ENCODE data around the gene CAPN5. TPM values are rescaled to one million over a fixed set of nuclear protein-coding genes. Genes with fewer than 3 reads are reported as not detected.

CAPN5 gene
- total and polyA plus RNA-seq, 2 experiments from 2014 or later = 10.2 to 32.2 TPM

- no peak for TF ChIP-seq REST (IDR thresholded peaks at IDR 0.05; ENCODE audit: unreplicated experiment)
- Histone ChIP-seq H2AFZ (no peak overlapping the region), H3K4me2 (0 out of 2 replicates have a peak overlapping the region, but pooled peaks have one; percentile 25), H3K27ac (ENCODE audit: low read depth) (peak overlapping the region; percentile 7; the same call in 1 of the 2 replicates), H3K4me3 (no peak overlapping the region), H4K20me1 (replicated peaks; ENCODE audit: insufficient read depth) (no peaks in the 10 kb centered on the region), H3F3A (replicated peaks; ENCODE audit: low read depth) (no peaks in the 10 kb centered on the region), H3K36me3 (ENCODE audit: insufficient read depth) (no peaks in the 10 kb centered on the region), H3K9me2 (ENCODE audit: insufficient read depth) (no peaks in the 10 kb centered on the region), H3K79me2 (replicated peaks; ENCODE audit: insufficient read depth) (no peaks in the 10 kb centered on the region), H3K27me3 (ENCODE audit: insufficient read depth) (no peaks in the 10 kb centered on the region), H3K4me1 (ENCODE audit: insufficient read depth) (peaks cover 20% of the 10 kb centered on the region)
- no peak overlapping the region for H3K4me3 Mint-ChIP-seq
- H3K36me3 Mint-ChIP-seq (ENCODE audit: low read depth) = no peaks in the 10 kb centered on the region
- no peak for ATAC-seq
- H3K27me3 Mint-ChIP-seq (ENCODE audit: insufficient read depth, low read depth, poor library complexity) = peaks cover 5% of the 10 kb centered on the region
- H3K27ac Mint-ChIP-seq = peak overlapping the region; percentile 96
- no peak for DNase-seq (ENCODE audit: low spot score)
- no peaks in the 10 kb centered on the region for H3K9me3 Mint-ChIP-seq
- H3K4me1 Mint-ChIP-seq = peaks cover 34% of the 10 kb centered on the region
These were observed 46.0 kb upstream of the CAPN5 start for GRCh38 chr11:77020734-77021133.

- no peaks in the 10 kb centered on the region for H3K36me3 ChIP-seq (ENCODE audit: insufficient read depth)
- H3K4me3 ChIP-seq = no peak overlapping the region
- Mint-ChIP-seq H3K4me1 (peaks cover 34% of the 10 kb centered on the region), H3K36me3 (ENCODE audit: low read depth) (no peaks in the 10 kb centered on the region), H3K27me3 (ENCODE audit: insufficient read depth, low read depth, poor library complexity) (peaks cover 3% of the 10 kb centered on the region), H3K4me3 (no peak overlapping the region), H3K9me3 (no peaks in the 10 kb centered on the region; the same call in 2 of the 3 replicates), H3K27ac (no peak overlapping the region)
- H3K27ac ChIP-seq (ENCODE audit: low read depth) = no peak overlapping the region
- peaks cover 20% of the 10 kb centered on the region for H3K4me1 ChIP-seq (ENCODE audit: insufficient read depth)
- H3K4me2 ChIP-seq = no peak overlapping the region
- no peaks in the 10 kb centered on the region for H3K79me2 ChIP-seq (replicated peaks; ENCODE audit: insufficient read depth)
- no peak for ATAC-seq
- TF ChIP-seq POLR2AphosphoS5 (IDR thresholded peaks at IDR 0.05; ENCODE audit: low read depth) (no peak), ZNF462 (CRISPR knock-in tag; IDR thresholded peaks at IDR 0.05) (no peak), ZNF331 (CRISPR knock-in tag; IDR thresholded peaks at IDR 0.05; ENCODE audit: low read depth) (no peak), EZH2phosphoT487 (IDR thresholded peaks at IDR 0.05; ENCODE audit: unreplicated experiment) (no peak), CTCF (conservative IDR thresholded peaks at IDR 0.05; ENCODE audit: low read depth in 2 of 2) (no peak), STAT1 (IDR thresholded peaks at IDR 0.05; ENCODE audit: unreplicated experiment) (no peak)
- no peaks in the 10 kb centered on the region; the same call in 1 of the 2 replicates for H4K20me1 ChIP-seq (replicated peaks; ENCODE audit: insufficient read depth)
- no peaks in the 10 kb centered on the region for H3F3A ChIP-seq (replicated peaks; ENCODE audit: low read depth)
- no peaks in the 10 kb centered on the region for H3K27me3 ChIP-seq (ENCODE audit: insufficient read depth)
- no peak overlapping the region for H2AFZ ChIP-seq
- no peak for DNase-seq (ENCODE audit: low spot score)
- H3K9me2 ChIP-seq (ENCODE audit: insufficient read depth) = no peaks in the 10 kb centered on the region
These were observed 42.0 kb upstream of the CAPN5 start for GRCh38 chr11:77024745-77025144.

All from GM23338 (cell line).